ENCODE data around the gene KLHL10. TPM values are rescaled to one million over a fixed set of nuclear protein-coding genes. Genes with fewer than 3 reads are reported as not detected.
"Not testable (repeated sequence)": the region's sequence is repeated elsewhere in the genome, so short reads cannot be mapped to it uniquely, and the experiment has no call there.

KLHL10 gene
- polyA plus RNA-seq, 5 donors: 0.14 to 0.28 (median 0.24) TPM; not detected in 1

- peak; percentile 86 to 90 for DNase-seq
Observed at GRCh38 chr17:41812381-41813151, 25.1 kb upstream of the KLHL10 start, which contains the start of gene FKBP10. Gene FKBP10 (plus strand): TSS chr17:41813004. CDS start chr17:41813035, 31 bp downstream.

GRCh38 chr17:41813152-41813680, 24.4 kb upstream of the KLHL10 start:
- no peak for DNase-seq

DNA sequence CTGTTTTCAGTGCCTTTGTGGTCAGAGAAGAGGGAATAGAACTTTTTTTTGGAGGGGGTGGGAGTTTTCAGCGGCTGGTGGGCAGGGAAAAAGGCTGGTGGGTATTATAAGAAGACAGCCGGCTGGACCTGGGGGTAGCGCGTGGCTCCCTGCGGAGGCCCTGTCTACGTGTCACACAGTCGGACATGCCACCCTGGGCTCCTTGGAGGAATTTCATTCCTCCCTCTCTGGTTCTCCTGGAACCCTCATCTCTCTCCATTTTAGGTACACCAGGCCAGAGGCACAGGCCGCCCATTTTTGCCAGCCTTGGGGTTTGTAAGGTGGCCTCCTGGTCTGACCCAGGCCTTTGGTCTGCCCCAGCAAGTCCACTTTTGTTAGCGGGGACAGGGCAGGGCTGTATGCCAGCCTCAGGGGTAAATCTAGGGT, 23.9 kb upstream of the KLHL10 start:
- DNase-seq: no peak

GRCh38 chr17:41814195-41814594, 23.4 kb upstream of the KLHL10 start:
- no peak for DNase-seq

GRCh38 chr17:41816637-41817320, 20.8 kb upstream of the KLHL10 start:
- DNase-seq: no peak

DNA sequence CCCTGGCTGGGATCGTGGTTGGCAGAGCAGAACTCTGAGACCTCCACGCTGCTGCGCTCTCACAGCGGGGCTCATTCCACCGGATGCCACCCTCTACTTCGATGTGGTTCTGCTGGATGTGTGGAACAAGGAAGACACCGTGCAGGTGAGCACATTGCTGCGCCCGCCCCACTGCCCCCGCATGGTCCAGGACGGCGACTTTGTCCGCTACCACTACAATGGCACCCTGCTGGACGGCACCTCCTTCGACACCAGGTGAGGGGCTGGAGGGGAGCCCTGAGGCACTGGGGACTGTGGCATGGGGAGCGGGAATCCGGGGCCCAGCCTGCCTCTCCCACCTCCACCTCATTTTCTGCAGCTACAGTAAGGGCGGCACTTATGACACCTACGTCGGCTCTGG, 19.6 kb upstream of the KLHL10 start:
- DNase-seq: no peak

DNA sequence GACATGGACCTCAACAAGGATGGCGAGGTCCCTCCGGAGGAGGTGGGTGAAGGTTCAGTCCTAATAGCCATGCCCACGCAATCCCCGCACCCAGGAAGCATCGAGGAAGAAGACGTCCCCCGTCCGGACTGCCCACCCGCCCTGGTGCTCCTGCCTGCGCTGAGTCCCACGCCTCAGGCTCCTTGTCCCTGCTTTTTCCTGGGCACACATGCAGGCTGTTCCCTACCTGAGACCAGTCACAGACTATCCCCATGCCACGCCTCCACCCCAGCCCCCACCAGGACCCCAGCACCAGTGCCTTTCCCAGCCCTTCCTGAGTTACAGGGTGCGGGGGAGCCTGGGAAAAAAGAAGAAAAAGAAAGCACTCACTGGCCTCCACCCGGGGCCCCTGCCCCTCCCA, 15.8 kb upstream of the KLHL10 start:
- no peak for DNase-seq

DNA sequence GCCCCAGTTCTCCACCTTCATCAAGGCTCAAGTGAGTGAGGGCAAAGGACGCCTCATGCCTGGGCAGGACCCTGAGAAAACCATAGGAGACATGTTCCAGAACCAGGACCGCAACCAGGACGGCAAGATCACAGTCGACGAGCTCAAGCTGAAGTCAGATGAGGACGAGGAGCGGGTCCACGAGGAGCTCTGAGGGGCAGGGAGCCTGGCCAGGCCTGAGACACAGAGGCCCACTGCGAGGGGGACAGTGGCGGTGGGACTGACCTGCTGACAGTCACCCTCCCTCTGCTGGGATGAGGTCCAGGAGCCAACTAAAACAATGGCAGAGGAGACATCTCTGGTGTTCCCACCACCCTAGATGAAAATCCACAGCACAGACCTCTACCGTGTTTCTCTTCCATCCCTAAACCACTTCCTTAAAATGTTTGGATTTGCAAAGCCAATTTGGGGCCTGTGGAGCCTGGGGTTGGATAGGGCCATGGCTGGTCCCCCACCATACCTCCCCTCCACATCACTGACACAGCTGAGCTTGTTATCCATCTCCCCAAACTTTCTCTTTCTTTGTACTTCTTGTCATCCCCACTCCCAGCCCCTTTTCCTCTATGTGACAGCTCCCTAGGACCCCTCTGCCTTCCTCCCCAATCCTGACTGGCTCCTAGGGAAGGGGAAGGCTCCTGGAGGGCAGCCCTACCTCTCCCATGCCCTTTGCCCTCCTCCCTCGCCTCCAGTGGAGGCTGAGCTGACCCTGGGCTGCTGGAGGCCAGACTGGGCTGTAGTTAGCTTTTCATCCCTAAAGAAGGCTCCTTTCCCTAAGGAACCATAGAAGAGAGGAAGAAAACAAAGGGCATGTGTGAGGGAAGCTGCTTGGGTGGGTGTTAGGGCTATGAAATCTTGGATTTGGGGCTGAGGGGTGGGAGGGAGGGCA, 15.1 kb upstream of the KLHL10 start:
- DNase-seq: no peak

DNA sequence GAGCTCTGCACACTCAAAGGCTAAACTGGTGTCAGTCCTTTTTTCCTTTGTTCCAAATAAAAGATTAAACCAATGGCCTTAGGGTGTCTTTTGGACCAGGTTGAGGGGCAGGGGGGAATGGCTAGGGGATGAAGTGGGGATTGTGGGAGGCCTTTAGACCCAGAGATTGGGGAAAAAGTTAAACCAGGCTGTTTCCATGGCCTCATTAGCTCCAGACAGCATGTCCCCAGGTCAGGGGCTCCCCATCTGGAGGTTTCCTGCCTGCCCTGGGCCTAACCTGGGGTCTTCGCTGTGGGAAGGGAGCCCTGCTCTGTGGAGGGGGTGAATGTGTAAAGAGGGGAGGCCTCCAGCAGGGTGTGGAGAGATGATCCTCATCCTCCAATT, 14.5 kb upstream of the KLHL10 start:
- no peak for DNase-seq

DNA sequence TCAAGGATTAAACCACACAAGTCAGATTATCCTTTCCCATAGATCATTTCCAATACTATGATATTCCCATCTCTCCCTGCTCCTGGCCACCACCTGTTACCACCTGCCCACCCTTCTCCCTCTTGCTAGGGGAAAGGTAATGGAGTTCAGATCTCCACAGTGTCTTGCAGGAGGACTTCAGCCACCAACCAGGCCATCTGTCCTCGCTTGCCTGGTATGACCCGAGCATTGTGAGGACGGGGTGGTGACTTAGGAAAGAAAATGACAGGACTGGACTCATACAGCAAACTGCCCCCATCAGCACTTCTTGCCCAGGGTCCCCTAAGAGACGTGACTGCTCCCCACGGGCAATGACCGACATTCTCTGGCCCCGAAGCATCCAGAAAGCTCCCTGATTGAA, 14.0 kb upstream of the KLHL10 start:
- no peak for DNase-seq

- no peak for DNase-seq
Observed at GRCh38 chr17:41824086-41824485, 13.5 kb upstream of the KLHL10 start.

DNA sequence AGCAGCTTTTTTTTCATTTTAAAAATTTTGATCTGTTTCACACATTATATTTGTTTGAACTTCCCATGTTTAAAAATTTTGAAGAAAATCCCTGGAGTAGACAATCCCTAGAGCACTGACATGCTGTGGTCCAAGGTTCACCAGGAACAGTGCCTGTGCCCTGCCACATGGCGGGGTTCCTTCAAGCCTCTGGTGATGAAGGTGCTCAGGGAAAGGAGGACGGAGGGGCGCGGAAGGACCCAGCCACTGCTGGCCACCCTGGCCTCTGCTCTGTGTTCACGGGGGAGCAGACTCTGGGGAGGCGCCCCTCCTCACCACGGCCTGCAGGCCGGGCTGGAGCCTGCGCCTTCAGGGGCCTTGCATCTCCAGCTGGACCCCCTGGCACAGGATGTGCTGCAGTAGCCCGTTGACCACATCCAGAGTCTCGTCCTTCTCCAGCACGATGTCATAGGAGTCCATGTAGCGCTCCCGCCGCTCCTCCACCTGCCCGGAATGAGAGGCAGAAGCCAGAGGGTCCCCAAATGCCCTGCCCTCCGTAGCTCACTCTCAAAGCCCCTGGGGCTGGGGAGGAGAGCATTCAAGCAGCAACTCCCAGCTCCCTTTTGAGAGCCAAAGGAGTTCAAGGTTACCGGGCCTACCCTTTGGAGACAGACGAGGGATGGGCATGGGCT, 12.3 kb upstream of the KLHL10 start:
- DNase-seq: no peak

GRCh38 chr17:41829961-41830360, 7.7 kb upstream of the KLHL10 start:
- DNase-seq: not testable (repeated sequence)

DNA sequence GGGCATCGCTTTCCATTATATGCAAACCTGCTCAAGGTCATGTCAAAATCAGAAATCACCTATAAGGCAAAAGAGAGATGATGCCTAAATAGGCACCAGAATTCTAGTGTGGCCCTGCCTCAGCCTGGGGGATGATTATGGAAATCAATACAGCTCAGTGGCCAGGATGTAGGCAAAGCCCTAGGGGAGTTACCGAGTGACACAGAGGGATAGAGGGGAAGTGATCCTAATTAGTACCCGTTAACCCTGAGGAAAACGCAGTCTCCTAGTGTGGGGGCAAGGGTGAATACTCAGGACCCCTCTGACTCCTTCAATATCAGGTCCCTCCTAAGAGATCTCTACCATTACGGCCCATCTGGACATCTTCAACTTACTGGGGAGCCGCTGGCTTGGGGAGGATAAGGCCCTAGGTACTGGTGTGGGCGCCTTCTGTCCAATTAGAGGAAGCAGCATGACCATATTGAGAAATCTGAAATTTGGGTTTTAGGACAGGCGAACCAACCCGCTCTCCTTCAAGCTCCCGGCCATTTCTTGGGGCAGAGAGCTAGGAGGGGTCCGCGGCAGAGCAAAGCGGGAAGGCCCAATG, 2.3 kb upstream of the KLHL10 start:
- DNase-seq: no peak

DNA sequence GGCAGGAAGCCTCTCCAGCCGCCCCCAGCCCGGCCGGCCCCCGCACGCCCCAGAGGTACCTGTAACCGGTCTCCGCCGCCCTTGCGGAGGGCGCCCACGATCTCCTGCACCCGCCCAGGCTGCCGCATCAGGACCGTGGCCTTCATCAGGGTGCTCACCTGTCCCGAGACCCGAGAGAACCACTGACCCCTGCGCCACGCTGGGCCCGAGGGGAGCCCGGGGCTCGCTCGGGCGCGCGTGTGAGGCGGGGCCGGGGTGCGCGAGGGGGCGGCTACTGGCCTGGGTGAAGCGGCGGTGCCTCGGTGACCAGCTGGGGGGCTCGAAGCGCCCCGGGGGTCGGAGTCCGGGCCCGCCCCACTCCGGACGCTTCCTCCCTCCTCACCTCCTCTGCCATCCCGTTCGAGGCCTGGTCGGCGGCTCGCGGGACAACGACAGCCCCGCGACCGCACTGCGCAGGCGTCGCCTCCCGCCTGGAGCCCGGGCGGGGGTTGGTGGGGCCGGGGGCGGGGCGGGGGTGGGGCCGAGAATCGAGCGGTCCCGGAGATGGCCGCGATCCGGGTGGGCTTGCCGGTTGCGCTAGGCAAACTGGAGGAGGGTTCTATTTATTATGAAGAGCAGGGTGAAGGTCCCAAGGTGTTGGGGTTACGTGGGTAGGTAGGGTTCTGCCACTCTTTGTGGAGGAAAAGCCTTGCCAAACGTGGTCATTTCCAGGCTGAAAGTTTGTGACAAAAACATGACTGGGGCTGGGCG, 1.6 kb upstream of the KLHL10 start, which contains the start of gene NT5C3B:
TSS of gene NT5C3B (minus strand) at position 433 of the 750 bp plus-strand sequence. CDS start at position 394, 39 bp downstream.
- peak; percentile 52 to 58 for DNase-seq

GRCh38 chr17:41836550-41837196, 952 bp upstream of the KLHL10 start:
- DNase-seq: no peak

DNA sequence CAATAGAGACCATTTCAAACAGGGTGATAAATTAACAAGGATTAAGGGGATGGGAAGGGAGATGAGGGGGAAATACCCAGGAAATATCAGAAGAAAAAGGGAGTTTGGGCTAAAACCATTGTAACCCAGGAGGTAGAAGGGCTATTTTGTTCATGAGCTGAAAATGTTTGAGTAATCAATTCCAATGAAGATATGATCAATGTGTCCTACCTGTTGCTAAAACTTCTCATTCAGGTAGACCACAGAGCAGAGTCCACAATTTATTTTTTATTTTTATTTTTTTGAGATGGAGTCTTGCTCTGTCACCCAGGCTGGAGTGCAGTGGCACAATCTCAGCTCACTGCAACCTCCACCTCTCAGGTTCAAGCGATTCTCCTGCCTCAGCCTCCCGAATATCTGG, 1.8 kb downstream of the KLHL10 start:
- DNase-seq: not testable (repeated sequence)

- DNase-seq: not testable (repeated sequence)
Observed at GRCh38 chr17:41840781-41841180, 3.2 kb downstream of the KLHL10 start.

DNA sequence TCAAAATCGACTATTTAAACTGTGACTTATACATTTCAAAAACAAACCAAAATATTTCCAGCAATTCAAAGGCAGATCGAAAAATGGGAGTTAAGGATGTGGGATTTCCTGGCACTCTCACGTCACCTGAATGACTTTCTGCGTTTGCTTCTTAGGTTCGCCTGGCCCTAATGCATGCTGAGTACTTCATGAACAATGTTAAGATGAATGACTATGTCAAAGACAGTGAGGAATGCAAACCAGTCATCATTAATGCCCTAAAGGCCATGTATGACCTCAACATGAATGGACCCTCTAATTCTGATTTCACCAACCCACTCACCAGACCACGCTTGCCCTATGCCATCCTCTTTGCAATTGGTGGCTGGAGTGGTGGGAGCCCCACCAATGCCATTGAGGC, 7.3 kb downstream of the KLHL10 start:
- no peak for DNase-seq
